ENCODE measurements around the gene SH2D4B.
A peak's percentile ranks its signal among the peaks of the same experiment; 100 is the strongest.

Gene SH2D4B

DNA sequence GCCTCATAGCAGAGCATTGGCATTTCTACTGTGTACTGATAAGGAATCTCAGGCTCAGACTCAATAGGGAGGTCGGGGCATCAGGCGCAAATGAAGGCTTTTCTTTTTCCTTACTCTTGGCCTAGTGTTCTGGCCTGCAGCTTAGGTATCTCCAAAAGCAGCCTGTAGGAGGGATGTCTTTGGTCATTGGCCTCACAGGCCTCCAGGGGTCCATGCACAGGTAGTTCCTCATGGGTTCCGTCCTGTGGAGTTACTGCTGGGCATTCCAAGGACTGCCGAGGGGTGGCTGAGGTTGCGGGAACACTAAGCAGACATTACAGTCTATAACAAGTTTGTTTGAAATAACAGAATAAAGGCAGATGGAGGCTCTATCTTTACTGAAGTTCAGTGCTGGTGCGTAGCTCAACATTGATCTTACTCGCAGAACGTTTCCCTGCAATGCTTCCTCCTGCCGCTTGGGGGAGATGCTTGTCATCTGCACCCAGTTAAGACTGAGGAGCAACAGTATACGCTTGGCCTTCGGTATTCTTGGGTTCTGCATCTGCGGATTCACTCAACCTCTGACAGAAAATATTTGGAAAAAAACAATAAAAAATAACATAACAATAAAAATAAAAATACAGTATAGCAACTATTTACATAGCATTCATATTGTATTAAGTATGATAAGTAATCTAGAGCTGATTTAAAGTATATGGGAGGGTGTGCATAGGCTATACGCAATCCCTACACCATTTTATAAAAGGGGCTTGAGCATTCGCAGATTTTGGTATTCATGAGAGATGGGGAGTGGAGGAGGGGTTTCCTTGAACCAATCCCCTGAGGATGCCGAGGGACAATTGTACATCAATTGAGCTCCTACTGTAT, 58.9 kb downstream of the SH2D4B start:
- DNase-seq: peak in 1 of 2 experiments; percentile 1

DNA sequence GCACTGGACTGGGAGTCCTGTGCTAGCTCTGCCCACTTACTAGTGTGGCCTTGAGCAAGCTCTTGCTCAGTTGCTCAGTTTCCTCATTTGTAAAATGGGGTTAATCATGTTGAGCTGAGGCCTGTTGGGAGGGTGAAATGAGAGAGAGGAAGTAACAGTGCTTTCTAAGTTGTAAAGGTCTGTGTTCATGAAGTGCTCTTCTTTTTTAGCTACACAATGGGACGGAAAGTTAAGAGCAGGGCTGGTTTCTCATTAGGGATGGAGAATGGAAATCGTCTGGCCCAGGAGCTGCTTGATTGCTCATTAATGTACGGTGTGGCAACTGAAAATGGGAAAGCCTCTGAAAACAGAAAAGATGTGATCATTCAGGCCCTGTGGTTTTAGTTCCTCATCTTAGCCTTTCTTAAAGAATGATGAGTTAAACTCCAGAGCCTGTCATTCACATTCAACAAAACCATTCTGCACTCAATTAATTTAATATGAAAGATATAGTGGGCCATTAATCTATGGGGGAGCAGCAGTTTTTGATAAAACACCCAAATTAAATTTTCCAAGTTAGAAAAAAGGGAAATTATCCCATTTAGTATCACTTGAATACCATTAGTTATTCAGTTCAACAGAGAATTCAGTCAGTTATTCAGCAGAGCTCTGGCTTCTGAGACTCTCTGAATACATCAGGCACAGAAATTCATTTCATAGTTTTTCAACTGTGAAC, 60.5 kb downstream of the SH2D4B start:
- DNase-seq: no peak

DNA sequence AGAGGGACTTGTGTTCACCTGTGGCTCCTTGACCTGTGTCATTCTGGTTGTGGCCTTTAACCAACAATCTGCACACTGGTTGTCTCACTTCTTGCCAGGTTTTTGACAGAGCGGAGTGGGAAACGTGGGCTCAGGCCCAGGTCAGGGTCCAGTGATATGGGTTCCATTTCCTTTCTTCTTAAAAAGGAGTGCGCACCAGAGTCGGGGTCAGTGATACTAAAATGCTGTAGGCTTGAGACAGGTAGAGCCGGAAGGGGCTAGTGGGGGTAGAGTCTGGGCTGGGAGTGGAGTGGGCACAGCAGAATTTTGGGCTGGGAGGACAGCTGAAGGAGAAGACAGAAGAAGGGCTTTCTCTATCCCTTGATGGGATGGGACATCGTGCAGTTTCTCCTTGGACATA, 61.2 kb downstream of the SH2D4B start:
- no peak for DNase-seq

DNA sequence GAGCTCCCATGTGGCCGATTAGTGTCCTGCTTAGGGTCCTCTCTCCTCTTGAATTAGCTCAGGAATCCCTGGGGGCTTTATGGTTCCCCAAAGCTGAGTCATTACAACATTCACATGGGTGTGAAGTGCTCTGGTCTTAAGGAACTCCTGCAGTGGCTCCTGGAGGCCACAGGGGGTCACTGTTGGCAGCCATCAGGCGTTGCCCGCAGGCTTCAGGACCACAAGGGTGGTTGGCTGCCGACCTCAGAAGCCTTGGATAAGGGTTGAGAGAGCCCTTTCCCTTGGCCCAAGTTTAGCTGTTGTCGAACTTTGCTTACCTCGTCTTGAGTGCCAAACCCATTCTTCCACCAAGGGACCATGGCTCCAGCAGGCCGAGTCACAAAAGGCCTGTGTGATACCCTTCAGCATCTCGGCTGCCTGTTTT, 61.7 kb downstream of the SH2D4B start:
- DNase-seq: peak in 1 of 2 experiments; percentile 9

DNA sequence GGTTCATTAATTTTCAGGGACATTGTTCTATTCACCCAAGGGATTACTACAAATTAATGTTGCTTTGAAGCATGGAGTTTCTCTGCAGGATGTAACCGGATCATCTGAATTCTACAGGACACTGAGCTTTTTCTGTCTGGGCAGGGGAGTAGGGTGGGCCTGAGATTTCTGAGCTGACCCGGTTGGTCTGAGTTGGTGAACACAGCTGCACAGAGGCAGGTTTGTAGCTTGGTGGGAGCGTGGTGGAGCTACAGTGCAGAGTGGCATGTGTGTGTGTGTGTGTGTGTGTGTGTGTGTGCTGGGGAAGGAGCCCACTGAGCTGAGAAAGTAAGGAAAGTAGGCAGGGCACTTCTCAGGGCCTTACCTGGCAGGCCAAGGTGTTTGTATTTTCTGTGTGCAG, 62.6 kb downstream of the SH2D4B start:
- no peak for DNase-seq

DNA sequence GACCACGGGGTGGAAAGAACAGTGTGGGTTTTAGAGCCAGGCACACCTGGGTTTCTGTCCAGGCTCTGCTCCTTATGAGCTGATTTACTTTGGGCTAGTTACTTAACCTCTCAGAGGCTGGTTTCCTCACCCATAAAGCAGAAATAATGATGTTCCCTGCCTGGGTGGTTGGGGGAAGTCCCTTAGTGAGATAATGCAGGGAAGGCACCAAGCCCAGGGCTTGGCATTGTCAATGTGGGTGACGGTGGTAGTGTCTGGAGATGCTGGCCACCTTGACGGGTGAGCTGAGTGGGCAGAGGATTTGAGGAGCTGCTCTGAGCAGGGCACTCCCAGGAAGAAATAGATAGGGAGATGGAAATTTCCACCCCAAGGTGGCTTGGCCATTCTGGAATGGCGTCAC, 65.2 kb downstream of the SH2D4B start:
- DNase-seq: no peak

DNA sequence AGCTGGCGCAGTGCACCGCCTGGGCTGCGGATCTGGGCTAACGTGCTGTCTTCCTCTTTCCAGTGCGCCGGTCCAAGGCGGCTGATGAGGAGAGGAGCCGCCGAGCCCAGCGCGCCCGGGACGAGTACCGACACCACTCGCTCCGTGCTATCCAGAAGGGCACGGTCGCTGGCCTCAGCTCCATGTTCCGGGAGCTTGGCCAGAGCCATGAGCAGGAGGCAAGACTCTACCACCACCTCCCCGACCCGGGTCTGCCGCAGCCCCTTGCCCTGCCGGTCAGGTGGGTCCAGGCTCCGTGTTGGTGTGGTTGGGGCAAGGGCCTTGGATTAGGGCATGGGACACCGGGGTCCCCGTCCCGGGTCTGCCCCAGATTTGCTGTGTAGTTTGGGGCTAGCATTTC, 65.8 kb downstream of the SH2D4B start:
- no peak for DNase-seq

DNA sequence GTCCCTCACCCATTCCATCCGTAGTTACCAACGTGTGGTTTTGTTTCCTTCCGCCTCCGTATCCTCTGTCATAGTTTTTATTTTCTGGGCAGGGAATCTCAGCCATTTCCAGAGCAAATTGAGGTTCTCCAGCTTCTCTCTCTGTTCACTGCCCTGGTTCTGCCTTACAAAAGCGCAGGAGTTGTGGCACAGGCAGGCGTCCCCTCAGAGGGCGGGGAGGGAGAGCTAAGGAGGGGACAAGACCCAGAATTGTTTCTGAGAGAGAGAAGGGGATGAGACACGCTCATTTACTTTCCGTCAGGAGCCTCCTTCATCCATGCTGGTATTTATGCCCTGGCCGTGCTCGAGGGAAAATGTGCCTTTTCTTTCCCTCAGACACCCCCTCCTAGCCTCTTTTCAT, 71.0 kb downstream of the SH2D4B start:
- no peak for DNase-seq

DNA sequence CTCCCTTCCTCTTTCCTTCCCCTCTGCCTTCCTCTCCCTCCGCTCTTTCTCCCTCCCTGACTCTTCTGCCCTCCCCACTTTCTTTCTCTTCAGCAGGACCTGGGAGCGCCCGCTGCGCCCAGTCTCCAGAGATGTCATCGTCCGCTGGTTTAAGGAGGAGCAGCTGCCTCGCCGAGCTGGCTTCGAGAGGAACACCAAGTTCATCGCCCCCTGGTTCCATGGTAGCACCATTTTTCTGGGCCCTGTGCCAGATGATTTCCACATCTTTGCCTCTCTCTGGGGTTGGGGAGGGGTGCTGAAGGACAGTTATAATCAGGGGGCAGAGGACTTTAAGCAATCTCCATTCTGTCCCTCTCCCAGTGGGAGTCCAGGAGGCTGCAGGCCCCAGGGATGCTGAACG, 71.6 kb downstream of the SH2D4B start:
- DNase-seq: no peak

DNA sequence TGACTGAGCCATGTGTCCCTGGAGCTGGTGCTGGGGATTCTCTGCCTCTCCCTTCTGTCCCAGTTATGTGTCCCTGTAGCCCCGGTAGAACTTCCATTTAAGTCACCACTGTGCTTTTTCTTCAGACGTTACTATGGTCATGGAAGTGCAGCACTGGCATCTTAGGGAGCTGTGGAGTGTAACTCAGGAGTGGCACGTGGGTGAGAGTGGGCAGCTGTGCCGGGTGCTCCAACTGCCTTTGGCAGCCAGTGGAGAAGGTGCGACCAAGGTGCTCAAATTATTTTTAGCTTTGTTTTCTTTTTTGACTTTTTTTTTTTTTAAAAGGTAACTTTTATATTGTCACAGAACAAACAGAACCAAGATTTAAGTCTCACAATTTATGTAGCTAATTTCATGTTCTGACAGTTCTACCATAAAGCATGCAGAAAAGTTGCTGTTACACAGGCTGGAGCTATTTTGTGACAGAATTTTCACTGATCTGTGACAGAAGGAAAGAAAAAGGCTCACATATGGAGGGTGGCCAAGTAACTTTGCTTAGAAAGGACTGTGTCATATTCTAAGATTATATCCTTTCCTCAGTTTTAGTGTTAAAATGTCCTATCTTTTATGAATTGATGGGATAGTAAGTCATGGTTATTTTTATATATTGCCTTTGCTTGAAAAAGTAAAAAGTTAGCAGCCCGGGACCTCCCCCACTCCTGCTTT, 73.9 kb downstream of the SH2D4B start:
- no peak for DNase-seq

DNA sequence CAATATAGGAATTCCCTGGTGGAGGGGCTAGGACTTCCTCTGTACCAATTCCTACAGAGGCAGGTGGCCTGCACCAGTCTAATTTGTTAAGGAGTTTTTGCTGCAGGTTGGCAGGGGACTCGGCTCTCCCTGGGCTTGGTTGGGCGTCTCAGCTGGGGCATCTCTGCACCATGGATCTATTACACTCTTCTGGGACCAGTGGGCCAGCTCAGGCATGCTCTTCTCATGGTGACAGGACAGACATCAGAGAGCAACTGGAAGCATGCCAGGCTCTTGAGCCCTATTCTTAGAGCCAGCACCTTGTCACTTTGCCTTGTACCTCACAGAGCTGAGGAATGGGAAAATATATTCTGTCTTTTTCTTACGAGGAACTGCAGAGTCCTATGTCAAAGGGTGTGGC, 74.6 kb downstream of the SH2D4B start:
- peak; percentile 34 to 49 for DNase-seq

DNA sequence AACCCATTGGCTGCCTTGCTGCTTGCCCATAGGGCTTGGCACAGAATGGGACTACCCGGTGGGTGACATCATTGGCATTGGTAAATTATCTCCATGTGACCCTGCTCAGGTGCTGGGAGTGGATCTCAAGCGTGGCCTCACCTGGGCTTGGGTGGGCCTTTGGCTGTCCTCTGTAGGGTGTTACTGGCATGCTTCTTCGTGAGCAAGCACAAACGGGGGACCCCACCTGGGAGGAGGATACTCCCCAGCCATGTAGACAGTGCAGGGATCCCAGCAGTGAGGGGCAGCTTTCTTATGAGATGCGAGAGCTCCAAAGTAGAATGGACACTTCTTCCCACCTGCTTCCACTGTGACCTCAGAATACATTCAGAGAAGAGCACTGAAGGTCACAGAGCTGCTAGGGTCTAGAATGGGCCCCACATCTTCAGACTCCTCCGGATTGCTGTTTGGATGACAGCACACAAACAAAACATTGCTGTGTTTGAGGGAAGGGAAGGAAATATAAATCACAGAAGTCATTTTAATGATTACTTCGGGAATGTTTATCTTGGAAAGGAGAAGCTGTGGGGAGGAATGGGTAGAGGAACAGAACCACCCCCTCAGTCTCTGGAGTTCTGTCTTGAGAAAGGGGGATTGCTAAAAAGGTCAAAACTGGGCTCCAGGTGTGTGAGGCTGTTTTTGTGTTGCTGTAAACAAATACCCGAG, 75.9 kb downstream of the SH2D4B start:
- no peak for DNase-seq

DNA sequence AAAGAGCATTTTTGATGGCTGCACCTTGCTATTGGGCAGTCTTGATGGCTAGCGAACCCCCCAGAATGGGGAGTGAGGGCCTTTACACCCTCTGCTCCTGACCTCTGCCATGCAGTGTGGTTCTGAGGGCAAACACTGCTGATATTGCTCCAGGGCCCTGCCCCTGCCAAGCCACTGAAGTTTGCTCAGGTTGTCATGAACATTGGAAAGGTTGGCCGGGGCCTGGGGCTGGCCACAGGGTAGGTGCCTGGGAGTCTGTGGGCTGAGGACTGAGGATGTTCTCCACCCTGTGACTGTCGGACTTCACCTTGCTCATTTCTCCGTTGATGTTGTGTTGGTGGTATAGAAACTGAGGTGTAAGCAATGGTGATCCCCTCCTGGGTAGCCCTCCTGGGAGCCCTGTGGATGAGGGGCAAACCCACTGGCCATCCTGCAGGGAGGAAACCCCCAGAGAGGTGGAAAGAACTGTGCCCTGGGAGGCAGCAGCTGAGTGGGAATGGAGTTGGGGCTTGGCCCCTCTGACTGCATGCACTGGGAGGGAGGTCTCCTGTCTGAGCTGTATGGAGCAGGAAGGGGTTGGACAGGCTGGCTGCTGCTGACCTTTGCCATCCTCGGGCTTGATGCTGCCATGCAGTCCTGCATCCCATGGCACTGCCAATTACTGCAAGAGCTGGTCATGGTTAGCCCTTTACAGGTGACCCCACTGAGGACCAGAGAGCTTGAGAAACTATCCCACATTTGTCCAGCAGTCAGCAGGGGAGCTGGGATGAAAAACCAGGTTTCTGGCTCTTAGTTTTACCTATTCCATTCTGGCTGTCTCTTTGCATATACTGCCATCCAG, 77.1 kb downstream of the SH2D4B start:
- no peak for DNase-seq

DNA sequence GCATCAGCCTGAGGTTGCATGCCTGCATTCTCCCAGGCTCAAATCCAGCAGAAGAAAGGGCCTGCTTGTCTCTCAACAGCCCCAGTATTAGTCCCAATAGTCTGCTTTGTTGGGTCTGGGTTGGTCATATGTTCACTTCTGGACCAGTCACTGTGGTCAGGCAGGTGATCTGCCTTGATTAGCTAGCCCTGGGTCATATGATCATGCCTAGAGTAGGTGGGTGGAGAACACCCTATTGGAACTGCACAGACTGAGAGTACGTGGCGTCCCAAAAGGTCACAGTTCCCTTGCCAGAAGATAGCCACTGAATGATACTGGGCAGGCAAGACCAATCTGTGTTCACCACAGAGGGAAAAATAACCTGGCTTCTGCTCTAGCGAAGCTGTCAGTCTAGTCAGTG, 80.1 kb downstream of the SH2D4B start:
- DNase-seq: no peak

DNA sequence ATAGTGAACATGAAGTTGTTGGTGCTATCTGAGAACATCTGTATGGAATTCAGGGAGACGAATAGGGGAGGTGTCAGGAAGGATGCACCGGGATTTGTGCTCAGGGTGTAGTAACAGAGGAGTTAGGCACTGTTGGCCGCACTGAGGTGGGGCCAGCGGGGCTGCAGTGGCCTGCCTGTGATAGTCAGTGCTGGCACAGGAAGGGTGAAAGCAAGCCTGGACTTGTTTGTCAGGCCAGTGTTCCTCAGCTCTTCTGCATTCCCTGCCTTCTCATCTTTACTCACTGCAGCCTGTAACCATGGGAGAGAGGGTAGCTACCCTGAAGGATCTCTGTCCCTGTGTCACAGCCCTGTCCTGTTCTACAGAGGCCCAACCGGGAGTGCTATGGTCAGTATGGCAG, 81.3 kb downstream of the SH2D4B start:
- no peak for DNase-seq

DNA sequence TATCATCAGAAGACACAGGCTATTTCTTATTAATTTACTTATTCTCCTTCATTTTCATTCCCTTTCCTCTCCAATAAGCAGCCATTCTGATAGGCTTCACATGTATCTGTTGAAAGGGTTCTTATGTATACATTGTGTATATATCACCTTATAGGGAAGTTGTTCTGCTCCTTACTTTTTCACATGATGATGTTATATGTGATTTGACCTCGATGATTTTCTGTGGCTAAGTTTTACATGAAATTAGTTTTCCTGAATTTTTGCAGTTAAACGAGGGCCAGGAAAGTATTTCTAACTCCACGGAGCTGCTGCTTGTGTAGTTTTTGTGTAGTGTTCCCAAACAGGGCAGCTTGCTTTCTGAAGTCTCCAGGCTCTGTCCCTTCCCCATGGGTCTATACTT, 84.5 kb downstream of the SH2D4B start:
- no peak for DNase-seq

DNA sequence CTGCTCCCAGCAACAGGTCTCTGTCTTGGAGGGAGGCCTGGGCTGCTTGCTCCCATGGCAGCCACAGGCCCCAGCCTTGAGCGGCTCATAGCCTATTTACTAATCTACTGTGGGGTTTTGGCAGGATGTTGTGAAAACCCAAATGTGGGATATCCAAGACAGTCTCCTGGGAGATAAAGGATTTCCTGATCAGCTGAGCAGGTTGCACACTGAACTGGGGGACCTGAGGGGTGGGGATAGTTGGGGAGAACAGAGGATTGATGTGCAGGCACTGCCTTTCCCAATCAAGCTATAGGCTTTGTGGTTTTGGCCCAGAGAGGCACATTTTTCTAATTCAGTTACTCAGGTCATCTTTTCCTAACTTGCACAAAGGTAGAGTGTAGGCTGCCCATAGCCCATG, 92.6 kb downstream of the SH2D4B start:
- no peak for DNase-seq

DNA sequence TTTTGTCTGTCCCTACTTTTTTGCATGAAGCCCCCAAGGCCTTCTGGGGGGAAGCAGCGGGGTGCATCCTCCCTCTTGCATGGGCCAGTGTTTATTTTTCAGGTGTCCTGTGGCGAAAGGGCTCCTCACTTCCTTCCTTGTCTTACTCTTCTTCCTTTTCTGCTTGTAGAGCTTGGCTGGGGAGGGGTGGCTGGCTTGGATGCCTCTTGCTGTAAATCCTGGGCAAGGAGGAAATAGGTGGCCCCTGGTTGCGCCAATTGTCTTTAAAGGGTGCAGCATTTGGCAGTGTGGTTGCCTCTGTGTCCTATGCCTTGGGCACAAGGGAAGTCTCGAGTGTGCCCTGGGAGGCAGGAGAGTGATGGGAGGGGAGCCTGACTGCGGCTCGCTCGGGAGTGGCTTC, 95.0 kb downstream of the SH2D4B start:
- DNase-seq: no peak

DNA sequence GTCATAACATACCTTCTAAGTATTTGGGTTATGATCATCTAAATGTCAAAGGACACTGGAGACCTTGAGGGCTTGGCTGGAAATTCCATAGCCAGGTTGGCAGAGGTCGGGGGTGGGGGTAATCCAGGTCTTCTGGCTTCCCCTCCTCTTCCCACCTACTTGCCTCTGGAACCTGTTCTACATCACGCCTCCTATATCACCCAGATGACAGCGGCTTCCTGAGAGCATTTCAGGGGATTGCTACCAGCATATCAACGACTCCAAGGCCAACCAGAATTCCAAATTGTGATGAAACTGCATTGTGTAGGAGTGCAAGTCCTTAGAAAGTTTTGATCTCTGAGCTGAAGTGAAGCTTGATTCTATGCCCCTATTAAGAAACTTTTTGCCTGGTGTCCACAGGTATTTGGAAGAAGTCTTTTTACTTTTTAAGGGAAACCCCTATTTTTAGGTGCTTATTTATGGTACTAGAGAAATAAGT, 95.7 kb downstream of the SH2D4B start:
- no peak for DNase-seq

DNA sequence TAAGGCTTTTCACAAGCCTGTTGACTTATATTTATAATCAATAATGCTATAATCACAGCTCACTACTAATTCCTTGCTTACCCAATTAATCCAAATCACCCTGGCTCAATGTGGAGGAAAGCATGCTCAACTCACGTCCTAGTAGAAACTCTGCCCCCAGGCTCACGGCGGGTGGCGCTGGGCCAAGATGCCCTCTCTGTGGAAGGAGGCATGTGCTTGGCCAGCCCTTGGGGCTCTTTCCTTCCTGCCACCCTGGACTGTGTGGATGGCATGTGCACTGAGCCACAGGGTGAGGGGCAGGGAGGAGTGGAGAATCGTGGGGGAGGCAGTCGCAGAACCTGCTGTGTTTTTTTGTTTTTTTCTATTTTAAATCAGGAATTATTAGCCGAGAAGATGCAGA, 96.2 kb downstream of the SH2D4B start:
- DNase-seq: no peak

DNA sequence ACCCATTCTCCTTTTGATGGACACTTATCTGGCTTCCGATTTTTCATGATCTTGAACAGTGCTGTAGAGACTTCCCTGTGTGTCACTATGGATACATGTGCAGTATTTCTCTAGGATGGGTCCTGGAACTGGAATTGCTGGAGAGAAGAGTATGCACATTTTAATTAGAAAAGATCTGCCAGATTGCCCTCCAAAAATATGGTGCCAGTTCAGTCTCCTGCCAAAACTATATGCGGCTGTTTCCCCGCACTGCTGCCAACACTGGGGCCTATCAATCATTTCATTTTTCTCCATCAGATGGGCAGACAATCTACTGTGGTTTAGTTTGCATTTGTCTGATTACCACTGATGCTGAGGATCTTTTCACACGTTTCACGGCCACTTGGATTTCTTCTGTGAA, 105.0 kb downstream of the SH2D4B start:
- DNase-seq: no peak

DNA sequence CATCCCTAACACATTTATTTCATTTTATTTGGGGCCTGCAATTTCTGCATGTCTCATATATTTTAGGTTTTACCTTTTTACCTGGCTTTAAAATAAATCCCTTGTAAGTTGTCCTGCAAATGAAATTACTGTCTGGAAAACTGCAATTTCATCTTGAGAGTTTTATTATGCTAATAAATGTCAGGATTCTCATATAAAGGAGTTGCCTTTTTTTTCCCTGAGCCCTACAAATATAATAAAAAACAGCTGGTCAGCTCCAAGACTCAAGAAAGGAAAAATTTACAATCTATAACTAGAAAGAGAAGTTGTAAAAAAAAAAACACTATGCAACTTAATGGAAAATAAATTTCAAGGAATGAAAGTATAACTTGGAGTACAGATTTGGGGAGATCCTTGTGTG, 108.7 kb downstream of the SH2D4B start:
- no peak for DNase-seq

Measured in NCI-H187 (cell line).